HepG2 (cell line): ENCODE data around the gene HLA-F. TPM values are rescaled to one million over a fixed set of nuclear protein-coding genes. Genes with fewer than 3 reads are reported as not detected.

ENCODE experiments used
- ATAC-seq: fragments of 200-7000 bp; cut with Tn5 transposase; 3 replicates; pipeline ENCODE4 v1.9.1; 2020; ENCODE audit warnings: mild to moderate bottlenecking, moderate library complexity
- BruUV-seq: library from RNA; stranded (reverse); fragments of 400-500 nt; replicated peaks from 2 replicates; lab custom pipeline; 2021; lab: Mats Ljungman, UMichigan
- CTCF ChIA-PET: fragments of 300-600 bp; formaldehyde crosslinking; extraction: SDS; loops from one replicate; lab custom pipeline; 2021; ENCODE audit warnings: low total read pairs, inconsistent platforms, low intra/inter-chr PET ratio; lab: Yijun Ruan, JAX
- POLR2A ChIA-PET: fragments of 350-600 bp; sonication (Branson Sonifier 250); formaldehyde crosslinking; loops from one replicate; lab custom pipeline; 2020; ENCODE audit warnings: antibody characterized with exemption, inconsistent platforms; lab: Yijun Ruan, JAX
- DNase-seq: peaks from one replicate; pipeline ENCODE4 v3.0.0-alpha.2; 2015; ENCODE audit warnings: low spot score
- FAIRE-seq: peaks from 3 replicates; lab custom pipeline; 2011; peaks lifted over from hg19 to GRCh38; lab: Jason Lieb, UNC
- H2AFZ ChIP-seq: one replicate; pipeline ENCODE4 v1.6.1; 2011; ENCODE audit warnings: low read length, inconsistent platforms
- H3K27ac ChIP-seq: fragments of 300-600 bp; 3 replicates; pipeline ENCODE4 v1.8.0; 2011; ENCODE audit warnings: mixed run types, mild to moderate bottlenecking, mixed read lengths, low read length, inconsistent platforms; ENCODE audit not compliant: insufficient read depth; ENCODE audit errors: extremely low read length
- H3K27me3 ChIP-seq, 2 experiments: fragments of 200-600 bp in 1 of 2; 2 replicates in 1 of 2; 3 replicates in 1 of 2; pipeline versions ENCODE4 v1.6.0 to v1.8.0; 2011; ENCODE audit warnings: low read length in 2 of 2, mild to moderate bottlenecking in 2 of 2, moderate library complexity in 2 of 2, inconsistent platforms in 1 of 2; ENCODE audit not compliant: insufficient read depth in 2 of 2, control insufficient read depth in 1 of 2
- H3K36me3 ChIP-seq, 2 experiments: fragments of 200-600 bp in 1 of 2; replicated peaks in 1 of 2; 2 replicates in 1 of 2; 3 replicates in 1 of 2; pipeline versions ENCODE4 v1.5.1 to v1.8.0; 2011; ENCODE audit warnings: low read length in 2 of 2, inconsistent platforms in 1 of 2; ENCODE audit not compliant: insufficient read depth in 2 of 2, control insufficient read depth in 1 of 2
- H3K4me1 ChIP-seq: 2 replicates; pipeline ENCODE4 v1.5.1; 2012; ENCODE audit warnings: low read length, inconsistent platforms; ENCODE audit not compliant: insufficient read depth
- H3K4me2 ChIP-seq: 2 replicates; pipeline ENCODE4 v1.6.0; 2011; ENCODE audit warnings: low read depth, low read length, inconsistent platforms
- H3K4me3 ChIP-seq, 3 experiments: fragments of 200-600 bp in 1 of 3; sonication (generic), shearing (Covaris generic) in 1 of 3; replicated peaks in 1 of 3; 2 replicates each; pipeline ENCODE4 v1.5.1; 2011 to 2016; ENCODE audit warnings: low read length in 3 of 3, inconsistent platforms in 2 of 3, low read depth in 2 of 3, mild to moderate bottlenecking in 2 of 3, control low read depth in 1 of 3, mixed read lengths in 1 of 3; ENCODE audit not compliant: insufficient read depth in 1 of 3
- H3K79me2 ChIP-seq: one replicate; pipeline ENCODE4 v1.6.1; 2011; ENCODE audit warnings: low read length, inconsistent platforms; ENCODE audit not compliant: insufficient read depth
- H3K9ac ChIP-seq: 2 replicates; pipeline ENCODE4 v1.6.0; 2011; ENCODE audit warnings: mild to moderate bottlenecking, low read depth, low read length, inconsistent platforms; ENCODE audit not compliant: insufficient read depth
- H3K9me3 ChIP-seq: 2 replicates; pipeline ENCODE4 v1.5.1; 2012; ENCODE audit warnings: mild to moderate bottlenecking, low read length
- H4K20me1 ChIP-seq: 2 replicates; pipeline ENCODE4 v1.6.0; 2011; ENCODE audit warnings: inconsistent platforms, mild to moderate bottlenecking, low read length, moderate library complexity; ENCODE audit not compliant: insufficient read depth
- CHCHD3 ChIP-seq: sonication (generic); formaldehyde crosslinking; IDR thresholded peaks from 2 replicates; pipeline ENCODE4 v1.8.0; 2022; ENCODE audit warnings: mild to moderate bottlenecking, missing genetic modification reagents, moderate library complexity
- EP300 ChIP-seq, 3 experiments: sonication (generic) in 1 of 3; formaldehyde crosslinking in 1 of 3; IDR thresholded peaks; 2 replicates each; pipeline versions ENCODE4 v1.5.1 to v1.6.1; 2011 to 2020; ENCODE audit warnings: low read depth in 2 of 3, low read length in 2 of 3, borderline replicate concordance in 1 of 3, improper control_type of control experiment in 1 of 3, mild to moderate bottlenecking in 1 of 3, missing genetic modification reagents in 1 of 3, moderate library complexity in 1 of 3
- GABPB1 ChIP-seq: IDR thresholded peaks from 2 replicates; pipeline ENCODE4 v1.6.1; 2016; ENCODE audit warnings: mild to moderate bottlenecking, missing genetic modification reagents, moderate library complexity, missing compliant biosample characterization
- TEAD3 ChIP-seq: optimal IDR thresholded peaks from 2 replicates; pipeline ENCODE3; 2016; ENCODE audit warnings: borderline replicate concordance
- THRA ChIP-seq: sonication (generic); formaldehyde crosslinking; IDR thresholded peaks from 2 replicates; pipeline ENCODE4 v1.4.0; 2020; ENCODE audit warnings: missing genetic modification reagents, borderline replicate concordance
- YEATS2 ChIP-seq: sonication (generic); formaldehyde crosslinking; IDR thresholded peaks from 2 replicates; pipeline ENCODE4 v1.4.0; 2020; ENCODE audit warnings: missing genetic modification reagents, borderline replicate concordance
- ZNF761 ChIP-seq: sonication (generic); formaldehyde crosslinking; conservative IDR thresholded peaks from 2 replicates; pipeline ENCODE4 v1.4.0; 2020; ENCODE audit warnings: mild to moderate bottlenecking, missing genetic modification reagents
- WGBS: methylation state at CpG from one replicate; pipeline ENCODE4 v1.1.6; 2017; ENCODE audit warnings: low lambda C conversion rate; 5-methylcytosine and 5-hydroxymethylcytosine counted together
- in situ Hi-C: cut with HindIII; loops from 2 replicates; pipeline ENCODE4 v1.10.0; 2017; ENCODE audit warnings: low pct_unique_long_range_greater_than_20kb; ENCODE audit not compliant: extremely low pct_ligation_motif_present
- intact Hi-C: fragments of 100-400 bp; cut with micrococcal nuclease; formaldehyde crosslinking; loops from one replicate; pipeline ENCODE4 v1.10.0; 2022; ENCODE audit not compliant: unreplicated experiment
- polyA plus RNA-seq, 8 experiments: library from polyadenylated mRNA; depleted of rRNA in 3 of 8; stranded (reverse) in 7 of 8; unstranded in 1 of 8; fragments of >200 nt; fragmentation: Illumina TruSeq in 4 of 8; extraction: Trizol in 4 of 8; gene quantifications; 2 replicates each; pipeline versions ENCODE4 v1.2.1 to v1.2.3, GENCODE V29; 2011 to 2016; ENCODE audit warnings: low read depth in 4 of 8, missing spikeins in 1 of 8, mixed read lengths in 1 of 8; ENCODE audit not compliant: insufficient read depth in 1 of 8
- total RNA-seq, 5 experiments: library from RNA; depleted of rRNA; stranded (reverse); fragments of >200 nt; fragmentation: Illumina TruSeq; extraction: Trizol; gene quantifications; 2 replicates each; pipeline ENCODE4 v1.2.3, GENCODE V29; 2016; ENCODE audit warnings: low read depth in 1 of 5

The HLA-F gene
- total and polyA plus RNA-seq, 2 of the 13 experiments (the other 11 are each of a cell fraction or from before 2014, with no cell fraction given): 6.0 to 6.1 TPM

- no peak overlapping the region for H3K9ac ChIP-seq
- no peak for ATAC-seq
- BruUV-seq: no TSS peak
- no peak overlapping the region for H3K27ac ChIP-seq
- H3K4me2 ChIP-seq: no peak overlapping the region
- ChIA-PET CTCF (no interaction called here), POLR2A (no interaction called here)
- peaks cover 0 to 9% of the 10 kb centered on the region in 2 experiments; a peak in 1 of 5 replicates for H3K27me3 ChIP-seq
- intact Hi-C loops (no loop called here), in situ Hi-C loops (loop anchor here (10.0 kb wide), 1 partner anchor 259 kb away; no protein-coding TSS in a partner anchor)
- no peak overlapping the region for H3K4me3 ChIP-seq
- FAIRE-seq: no peak
- H2AFZ ChIP-seq: no peak overlapping the region
- no peaks in the 10 kb centered on the region for H3K9me3 ChIP-seq
- TF ChIP-seq EP300 (IDR thresholded peaks at IDR 0.05; ENCODE audit: low read depth in 2 of 2, low read length in 2 of 2) (no peak), EP300 (CRISPR knock-in tag; IDR thresholded peaks at IDR 0.05; ENCODE audit: borderline replicate concordance) (no peak), THRA (CRISPR knock-in tag) (no peak), GABPB1 (CRISPR knock-in tag) (no peak), ZNF761 (CRISPR knock-in tag) (no peak), CHCHD3 (CRISPR knock-in tag) (no peak), TEAD3 (no peak), YEATS2 (CRISPR knock-in tag) (no peak)
- H3K4me1 ChIP-seq: peaks cover 24% of the 10 kb centered on the region
- 66% methylated on average over 3 of the region's 3 CpGs for WGBS
- no peak for DNase-seq
- no peaks in the 10 kb centered on the region for H3K79me2 ChIP-seq
- H3K36me3 ChIP-seq: no peaks in the 10 kb centered on the region
- no peaks in the 10 kb centered on the region for H4K20me1 ChIP-seq
These were observed 22.2 kb downstream of the HLA-F start for GRCh38 chr6:29745386-29745785.
